H1 (cell line): Measurements from ENCODE around the gene MKI67. TPM values are rescaled to one million over a fixed set of nuclear protein-coding genes. Genes with fewer than 3 reads are reported as not detected.

Source experiments
- CTCF ChIA-PET: fragments of 300-600 bp; sonication (Branson Sonifier 250); formaldehyde crosslinking; loops from one replicate; lab custom pipeline; 2021; ENCODE audit not compliant: partially characterized antibody; lab: Charles Lee
- POLR2A ChIA-PET: fragments of 300-600 bp; sonication (Branson Sonifier 250); formaldehyde crosslinking; loops from one replicate; lab custom pipeline; 2021; ENCODE audit warnings: inconsistent platforms; ENCODE audit not compliant: partially characterized antibody; lab: Charles Lee
- DNase-seq, 2 experiments: peaks; one replicate each; pipeline versions ENCODE4 v3.0.0 to v3.0.0-alpha.2; 2010 to 2022; ENCODE audit warnings: low spot score in 2 of 2, low read depth in 1 of 2, mixed read lengths in 1 of 2
- FAIRE-seq: peaks from 2 replicates; lab custom pipeline; 2011; peaks lifted over from hg19 to GRCh38; lab: Jason Lieb, UNC
- H2AFZ ChIP-seq: 2 replicates; pipeline ENCODE4 v1.8.1; 2012; ENCODE audit warnings: low read length, inconsistent platforms
- H2AK5ac ChIP-seq: 2 replicates; pipeline ENCODE4 v1.6.1; 2013; ENCODE audit warnings: low read depth, low read length
- H2BK120ac ChIP-seq: replicated peaks from 2 replicates; pipeline ENCODE3; 2013; ENCODE audit warnings: low read depth, low read length, inconsistent platforms
- H2BK12ac ChIP-seq: 2 replicates; pipeline ENCODE4 v1.6.1; 2013; ENCODE audit warnings: low read depth, low read length
- H2BK15ac ChIP-seq: 2 replicates; pipeline ENCODE4 v1.6.1; 2013; ENCODE audit warnings: low read length
- H2BK20ac ChIP-seq: 2 replicates; pipeline ENCODE4 v1.6.1; 2013; ENCODE audit warnings: low read length
- H2BK5ac ChIP-seq: 2 replicates; pipeline ENCODE4 v1.6.1; 2013; ENCODE audit warnings: low read depth, low read length
- H3K14ac ChIP-seq: 2 replicates; pipeline ENCODE4 v1.6.1; 2013; ENCODE audit warnings: inconsistent platforms; ENCODE audit not compliant: insufficient read length
- H3K18ac ChIP-seq: 2 replicates; pipeline ENCODE4 v1.6.1; 2013; ENCODE audit warnings: low read length; ENCODE audit errors: extremely low read depth
- H3K23ac ChIP-seq: 2 replicates; pipeline ENCODE4 v1.6.1; 2013; ENCODE audit warnings: inconsistent platforms; ENCODE audit not compliant: insufficient read length
- H3K23me2 ChIP-seq: 2 replicates; pipeline ENCODE4 v1.6.1; 2013; ENCODE audit warnings: low read depth, low read length
- H3K27ac ChIP-seq: 2 replicates; pipeline ENCODE4 v1.6.1; 2011; ENCODE audit warnings: low read depth, low read length, inconsistent platforms
- H3K27me3 ChIP-seq, 4 experiments: replicated peaks in 1 of 4; 1 replicate in 1 of 4; 2 replicates in 3 of 4; pipeline versions ENCODE4 v1.6.1 to v1.8.1; 2011 to 2013; ENCODE audit warnings: low read length in 3 of 4, mild to moderate bottlenecking in 3 of 4, inconsistent platforms in 2 of 4, mixed read lengths in 2 of 4, moderate library complexity in 1 of 4; ENCODE audit not compliant: control insufficient read depth in 3 of 4, insufficient read depth in 3 of 4; ENCODE audit errors: extremely low read depth in 1 of 4
- H3K36me3 ChIP-seq, 4 experiments: 2 replicates each; pipeline versions ENCODE4 v1.6.1 to v1.8.1; 2011 to 2013; ENCODE audit warnings: mild to moderate bottlenecking in 4 of 4, low read length in 3 of 4, moderate library complexity in 2 of 4, control low read depth in 1 of 4, inconsistent platforms in 1 of 4; ENCODE audit not compliant: insufficient read depth in 4 of 4, control insufficient read depth in 2 of 4
- H3K4ac ChIP-seq: replicated peaks from 2 replicates; pipeline ENCODE3; 2013; ENCODE audit warnings: low read length, low read depth, mixed read lengths, inconsistent platforms; ENCODE audit not compliant: insufficient read length
- H3K4me1 ChIP-seq, 4 experiments: replicated peaks in 1 of 4; 1 replicate in 1 of 4; 2 replicates in 3 of 4; pipeline versions ENCODE4 v1.6.1 to v1.8.1; 2011 to 2013; ENCODE audit warnings: low read length in 3 of 4, inconsistent platforms in 2 of 4, mixed read lengths in 1 of 4; ENCODE audit not compliant: insufficient read depth in 4 of 4, control insufficient read depth in 3 of 4
- H3K4me2 ChIP-seq, 2 experiments: 2 replicates each; pipeline versions ENCODE4 v1.6.1 to v1.8.1; 2011 to 2013; ENCODE audit warnings: low read depth in 2 of 2, low read length in 2 of 2, control low read depth in 1 of 2, inconsistent platforms in 1 of 2, mild to moderate bottlenecking in 1 of 2; ENCODE audit not compliant: insufficient read depth in 1 of 2
- H3K4me3 ChIP-seq, 4 experiments: fragments of 200-600, 300-600 bp in 1 of 4; sonication (generic), shearing (Covaris generic), sonication (Bioruptor Twin) in 1 of 4; 2 replicates each; pipeline versions ENCODE4 v1.5.1 to v1.8.1; 2011 to 2016; ENCODE audit warnings: low read length in 4 of 4, low read depth in 3 of 4, control low read depth in 2 of 4, inconsistent platforms in 2 of 4, mild to moderate bottlenecking in 2 of 4, mixed read lengths in 1 of 4, moderate library complexity in 1 of 4; ENCODE audit not compliant: insufficient read depth in 2 of 4; ENCODE audit errors: extremely low read depth in 1 of 4
- H3K56ac ChIP-seq: replicated peaks from 2 replicates; pipeline ENCODE3; 2013; ENCODE audit warnings: low read depth, mild to moderate bottlenecking, mixed read lengths, low read length, inconsistent platforms; ENCODE audit not compliant: insufficient read length
- H3K79me1 ChIP-seq: 2 replicates; pipeline ENCODE4 v1.6.1; 2013; ENCODE audit warnings: low read depth, low read length, control low read depth
- H3K79me2 ChIP-seq, 2 experiments: 2 replicates each; pipeline versions ENCODE4 v1.6.1 to v1.8.1; 2012 to 2013; ENCODE audit warnings: low read length in 2 of 2, mild to moderate bottlenecking in 2 of 2, inconsistent platforms in 1 of 2; ENCODE audit not compliant: insufficient read depth in 2 of 2, control insufficient read depth in 1 of 2
- H3K9ac ChIP-seq, 4 experiments: replicated peaks in 1 of 4; 1 replicate in 1 of 4; 2 replicates in 3 of 4; pipeline versions ENCODE4 v1.6.1 to v1.8.1; 2011 to 2013; ENCODE audit warnings: low read depth in 3 of 4, low read length in 3 of 4, control low read depth in 2 of 4, mild to moderate bottlenecking in 2 of 4, moderate library complexity in 2 of 4, inconsistent platforms in 1 of 4; ENCODE audit errors: extremely low read depth in 1 of 4
- H3K9me3 ChIP-seq, 2 experiments: 2 replicates each; pipeline versions ENCODE4 v1.6.1 to v1.8.1; 2012 to 2013; ENCODE audit warnings: mild to moderate bottlenecking in 2 of 2, moderate library complexity in 2 of 2, control low read depth in 1 of 2, inconsistent platforms in 1 of 2, low read depth in 1 of 2, low read length in 1 of 2, mixed read lengths in 1 of 2; ENCODE audit not compliant: insufficient read depth in 2 of 2
- H4K20me1 ChIP-seq, 2 experiments: replicated peaks in 1 of 2; 2 replicates each; pipeline versions ENCODE3 to v1.8.1; 2011 to 2013; ENCODE audit warnings: inconsistent platforms in 2 of 2, low read length in 2 of 2, mild to moderate bottlenecking in 1 of 2; ENCODE audit not compliant: insufficient read depth in 2 of 2, control insufficient read depth in 1 of 2
- H4K5ac ChIP-seq: 2 replicates; pipeline ENCODE4 v1.6.1; 2013; ENCODE audit warnings: low read length, low read depth, mixed read lengths, inconsistent platforms; ENCODE audit not compliant: insufficient read length
- H4K8ac ChIP-seq: 2 replicates; pipeline ENCODE4 v1.8.0; 2013; ENCODE audit warnings: mild to moderate bottlenecking, moderate library complexity, low read length, inconsistent platforms; ENCODE audit not compliant: insufficient read depth; ENCODE audit errors: extremely low read depth
- H4K91ac ChIP-seq: replicated peaks from 2 replicates; pipeline ENCODE3; 2013; ENCODE audit warnings: low read length, mixed read lengths, inconsistent platforms; ENCODE audit not compliant: insufficient read length
- ATF2 ChIP-seq: IDR thresholded peaks from 2 replicates; pipeline ENCODE4 v1.6.1; 2012; ENCODE audit warnings: low read length, inconsistent platforms
- CHD1 ChIP-seq: IDR thresholded peaks from 2 replicates; pipeline ENCODE4 v1.6.1; 2012; ENCODE audit warnings: low read depth, low read length, improper control_type of control experiment
- NRF1 ChIP-seq: IDR thresholded peaks from 2 replicates; pipeline ENCODE4 v1.6.1; 2011; ENCODE audit warnings: mild to moderate bottlenecking, low read depth, low read length, improper control_type of control experiment
- POU5F1 ChIP-seq: IDR thresholded peaks from 2 replicates; pipeline ENCODE4 v1.6.1; 2011; ENCODE audit warnings: low read depth, mild to moderate bottlenecking, low read length, moderate library complexity
- RFX5 ChIP-seq: IDR thresholded peaks from 2 replicates; pipeline ENCODE4 v1.6.1; 2011; ENCODE audit warnings: low read depth, low read length, improper control_type of control experiment, borderline replicate concordance
- SAP30 ChIP-seq: fragments of 300-600 bp; sonication (generic); IDR thresholded peaks from 2 replicates; pipeline ENCODE4 v1.7.1; 2012; ENCODE audit warnings: low read length, moderate library complexity, mild to moderate bottlenecking, inconsistent platforms; ENCODE audit not compliant: insufficient read depth, insufficient replicate concordance
- SP1 ChIP-seq: IDR thresholded peaks from 2 replicates; pipeline ENCODE4 v1.6.1; 2011; ENCODE audit warnings: low read depth, low read length
- SP2 ChIP-seq: IDR thresholded peaks from 2 replicates; pipeline ENCODE4 v1.6.1; 2012; ENCODE audit warnings: mild to moderate bottlenecking, low read length, inconsistent platforms
- SP4 ChIP-seq: IDR thresholded peaks from 2 replicates; pipeline ENCODE4 v1.6.1; 2012; ENCODE audit warnings: low read length, inconsistent platforms
- SRF ChIP-seq: IDR thresholded peaks from 2 replicates; pipeline ENCODE4 v1.6.1; 2011; ENCODE audit warnings: mild to moderate bottlenecking, low read depth, low read length, moderate library complexity
- ZNF274 ChIP-seq: IDR thresholded peaks from 2 replicates; pipeline ENCODE4 v1.7.0; 2012; ENCODE audit warnings: low read length, borderline replicate concordance; ENCODE audit errors: extremely low read depth
- WGBS, 2 experiments: shearing (Covaris generic) in 1 of 2; methylation state at CpG; one replicate each; pipeline versions ENCODE4 v1.1.6 to v1.1.7; 2013 to 2015; ENCODE audit warnings: low lambda C conversion rate in 2 of 2, mixed read lengths in 2 of 2, inconsistent platforms in 1 of 2, low coverage in 1 of 2, missing lambda C conversion rate in 1 of 2; ENCODE audit not compliant: insufficient replicate concordance in 2 of 2, insufficient coverage in 1 of 2, insufficient read length in 1 of 2; ENCODE audit errors: extremely low coverage in 1 of 2, missing lambda C conversion rate in 1 of 2; 5-methylcytosine and 5-hydroxymethylcytosine counted together
- polyA plus RNA-seq, 7 experiments: library from polyadenylated mRNA; depleted of rRNA in 3 of 7; stranded (reverse) in 5 of 7; unstranded in 2 of 7; fragments of >200 nt in 5 of 7; fragments of 200-250 nt in 2 of 7; gene quantifications; 1 replicate in 5 of 7; 2 replicates in 1 of 7; 4 replicates in 1 of 7; pipeline versions ENCODE4 v1.2.1 to v1.2.3, GENCODE V29; 2011 to 2013; ENCODE audit warnings: missing spikeins in 2 of 7, mixed read lengths in 2 of 7
- total RNA-seq: library from RNA; stranded (reverse); fragmentation: NEBNext Ultra II Directional; extraction: Animal tissue kit (Norgen Biotek cat#: 25700); gene quantifications from 2 replicates; pipeline ENCODE4 v1.2.1, GENCODE V29; 2021

Gene MKI67
- total and polyA plus RNA-seq, 2 of the 8 experiments (the other 6 are each of a cell fraction or from before 2014, with no cell fraction given): 15.8 to 85.1 TPM

- H2BK12ac ChIP-seq: no peak overlapping the region
- no peaks in the 10 kb centered on the region for H3K79me1 ChIP-seq
- ChIA-PET POLR2A (interaction anchor here (1.4 kb wide), 1 partner anchor 9 kb away, joined by 3 read pairs; no protein-coding TSS in a partner anchor), CTCF (interaction anchor here (1.0 to 2.5 kb wide), 3 partner anchors 13 to 56 kb away, joined by 3 to 10 read pairs (median 3); no protein-coding TSS in a partner anchor)
- no peaks in the 10 kb centered on the region for H3K27me3 ChIP-seq
- no peak overlapping the region for H3K56ac ChIP-seq
- no peaks in the 10 kb centered on the region for H3K36me3 ChIP-seq
- no peak overlapping the region for H2BK120ac ChIP-seq
- no peak overlapping the region for H2AFZ ChIP-seq
- no peak overlapping the region for H4K91ac ChIP-seq
- no peak overlapping the region for H3K4me3 ChIP-seq
- H2BK15ac ChIP-seq: no peak overlapping the region
- H4K8ac ChIP-seq: no peak overlapping the region; the same call in 1 of the 2 replicates
- FAIRE-seq (no peak), DNase-seq (no peak)
- no peak overlapping the region for H3K4me2 ChIP-seq
- no peak overlapping the region for H2BK20ac ChIP-seq
- H2BK5ac ChIP-seq: no peak overlapping the region
- H3K9me3 ChIP-seq: no peaks in the 10 kb centered on the region
- no peak overlapping the region for H3K9ac ChIP-seq
- no peaks in the 10 kb centered on the region for H3K4me1 ChIP-seq
- H3K14ac ChIP-seq: no peak overlapping the region
- no peak overlapping the region for H3K23ac ChIP-seq
- no peak overlapping the region for H3K27ac ChIP-seq
- H3K4ac ChIP-seq: no peak overlapping the region
- no peaks in the 10 kb centered on the region for H3K79me2 ChIP-seq
- H2AK5ac ChIP-seq: no peak overlapping the region
- H3K23me2 ChIP-seq: peaks cover 5% of the 10 kb centered on the region; the same call in 1 of the 2 replicates
- WGBS, 2 experiments: 84% methylated on average over 17 of the region's 17 CpGs; no CpG with 5 or more reads in 1 of the 2 experiments
- H4K20me1 ChIP-seq: peaks cover 0 to 6% of the 10 kb centered on the region in 2 experiments
- H4K5ac ChIP-seq: no peak overlapping the region
- H3K18ac ChIP-seq: no peak overlapping the region
- TF ChIP-seq ATF2 (no peak), POU5F1 (no peak), SP1 (no peak), CHD1 (no peak), SP2 (no peak), SAP30 (no peak), NRF1 (no peak), RFX5 (no peak), ZNF274 (no peak), SRF (no peak), SP4 (no peak)
These were observed 69.7 kb downstream of the MKI67 start for GRCh38 chr10:128056303-128057050.
